Suprapubic skin (tissue), 4 donors: Measurements from ENCODE around the gene IFT81. TPM values are rescaled to one million over a fixed set of nuclear protein-coding genes. Genes with fewer than 3 reads are reported as not detected.

Source experiments
- DNase-seq, 2 donors: peaks; one replicate each; pipeline ENCODE4 v3.0.0-alpha.2; 2019; ENCODE audit warnings: low spot score in 2 of 2
- H3K27ac ChIP-seq: fragments of 200-600 bp; sonication (generic); one replicate; pipeline ENCODE4 v1.5.1; 2019
- H3K27me3 ChIP-seq: fragments of 200-600 bp; sonication (generic); one replicate; pipeline ENCODE4 v1.5.1; 2019
- H3K36me3 ChIP-seq: fragments of 200-600 bp; sonication (generic); one replicate; pipeline ENCODE4 v1.5.1; 2019
- H3K4me1 ChIP-seq: fragments of 200-600 bp; sonication (generic); one replicate; pipeline ENCODE4 v1.5.1; 2019
- H3K4me3 ChIP-seq: fragments of 200-600 bp; sonication (generic); one replicate; pipeline ENCODE4 v1.5.1; 2019; ENCODE audit warnings: mild to moderate bottlenecking
- H3K9me3 ChIP-seq: fragments of 200-600 bp; sonication (generic); one replicate; pipeline ENCODE4 v1.5.1; 2019
- EP300 ChIP-seq: sonication (generic); formaldehyde crosslinking; IDR thresholded peaks from one replicate; pipeline ENCODE4 v1.6.1; 2017; ENCODE audit warnings: antibody characterized with exemption
- POLR2A ChIP-seq, 2 donors: fragments of 450-650 bp; IDR thresholded peaks; one replicate each; pipeline ENCODE4 v1.6.1; 2017; ENCODE audit warnings: antibody characterized with exemption in 2 of 2, mild to moderate bottlenecking in 2 of 2, moderate library complexity in 2 of 2
- POLR2AphosphoS5 ChIP-seq, 3 donors: sonication (generic); formaldehyde crosslinking; IDR thresholded peaks; one replicate each; pipeline ENCODE4 v1.6.1; 2017; ENCODE audit warnings: antibody characterized with exemption in 3 of 3
- WGBS: methylation state at CpG from one replicate; pipeline ENCODE4 v1.1.5; 2018; 5-methylcytosine and 5-hydroxymethylcytosine counted together
- total RNA-seq, 4 donors: library from RNA; depleted of rRNA; stranded (reverse); fragments of >200 nt; gene quantifications; one replicate each; pipeline ENCODE4 v1.1.0, GENCODE V29; 2016
- TF ChIP-seq, protein P1 (sequence below), 2 donors: fragments of 200-600 bp in 1 of 2; fragments of 450-650 bp in 1 of 2; sonication (generic) in 1 of 2; IDR thresholded peaks; one replicate each; pipeline ENCODE4 v1.5.1; 2016 to 2019; ENCODE audit warnings: antibody characterized with exemption in 2 of 2, mild to moderate bottlenecking in 1 of 2, moderate library complexity in 1 of 2

IFT81 gene
- total RNA-seq, 4 donors from 2014 or later = 4.8 to 15.5 (median 5.3) TPM

DNA sequence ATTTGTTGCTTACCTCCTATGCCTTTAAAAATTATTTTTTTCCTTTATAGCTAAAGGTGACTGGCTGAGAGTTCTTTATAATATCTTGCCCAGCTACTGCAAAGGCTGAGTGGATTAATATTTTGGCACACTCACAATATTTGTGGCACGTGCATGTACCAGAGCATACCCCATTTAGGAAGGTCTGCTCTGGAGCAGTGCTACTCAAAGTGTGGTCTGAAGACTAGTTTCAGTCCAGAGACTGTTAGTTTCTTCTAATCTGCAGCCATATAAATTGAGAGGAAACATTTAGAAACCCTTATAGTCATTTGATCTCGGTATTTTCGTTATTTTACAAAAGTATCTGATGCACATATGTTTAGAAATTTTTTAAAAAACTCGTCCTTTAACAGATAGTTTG lies 51.0 kb downstream of the IFT81 start:
- Histone ChIP-seq H3K4me3 (no peak overlapping the region), H3K36me3 (no peaks in the 10 kb centered on the region), H3K27me3 (no peaks in the 10 kb centered on the region), H3K4me1 (no peaks in the 10 kb centered on the region), H3K9me3 (no peaks in the 10 kb centered on the region), H3K27ac (no peak overlapping the region)
- TF ChIP-seq POLR2AphosphoS5 (IDR thresholded peaks at IDR 0.05) (no peak), EP300 (no peak), POLR2A (IDR thresholded peaks at IDR 0.05) (no peak)
- TF ChIP-seq, protein P1, sequence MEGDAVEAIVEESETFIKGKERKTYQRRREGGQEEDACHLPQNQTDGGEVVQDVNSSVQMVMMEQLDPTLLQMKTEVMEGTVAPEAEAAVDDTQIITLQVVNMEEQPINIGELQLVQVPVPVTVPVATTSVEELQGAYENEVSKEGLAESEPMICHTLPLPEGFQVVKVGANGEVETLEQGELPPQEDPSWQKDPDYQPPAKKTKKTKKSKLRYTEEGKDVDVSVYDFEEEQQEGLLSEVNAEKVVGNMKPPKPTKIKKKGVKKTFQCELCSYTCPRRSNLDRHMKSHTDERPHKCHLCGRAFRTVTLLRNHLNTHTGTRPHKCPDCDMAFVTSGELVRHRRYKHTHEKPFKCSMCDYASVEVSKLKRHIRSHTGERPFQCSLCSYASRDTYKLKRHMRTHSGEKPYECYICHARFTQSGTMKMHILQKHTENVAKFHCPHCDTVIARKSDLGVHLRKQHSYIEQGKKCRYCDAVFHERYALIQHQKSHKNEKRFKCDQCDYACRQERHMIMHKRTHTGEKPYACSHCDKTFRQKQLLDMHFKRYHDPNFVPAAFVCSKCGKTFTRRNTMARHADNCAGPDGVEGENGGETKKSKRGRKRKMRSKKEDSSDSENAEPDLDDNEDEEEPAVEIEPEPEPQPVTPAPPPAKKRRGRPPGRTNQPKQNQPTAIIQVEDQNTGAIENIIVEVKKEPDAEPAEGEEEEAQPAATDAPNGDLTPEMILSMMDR (IDR thresholded peaks at IDR 0.05) = no peak
- no peak for DNase-seq
- WGBS = 86% methylated on average over 4 of the region's 4 CpGs

DNA sequence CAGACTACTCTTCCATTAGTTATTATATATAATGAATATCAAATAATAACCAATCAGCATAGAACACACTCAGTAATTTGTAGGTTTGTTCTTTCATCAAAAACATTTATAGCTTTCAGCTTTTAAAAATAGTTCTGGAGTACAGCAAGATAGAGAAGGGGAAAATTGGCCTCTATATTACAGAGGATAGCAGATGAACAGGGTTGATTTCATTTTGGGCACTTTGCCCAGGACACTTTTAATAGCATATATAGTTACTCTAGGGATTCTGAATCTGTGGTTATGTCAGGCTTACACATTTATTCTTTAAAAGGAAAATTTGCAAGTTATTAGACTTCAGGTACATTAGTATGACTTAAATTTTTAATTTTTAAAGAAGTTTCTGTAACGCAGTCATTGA lies 52.6 kb downstream of the IFT81 start:
- Histone ChIP-seq H3K27ac (no peak overlapping the region), H3K36me3 (peaks cover 2% of the 10 kb centered on the region), H3K4me1 (no peaks in the 10 kb centered on the region), H3K9me3 (no peaks in the 10 kb centered on the region), H3K27me3 (no peaks in the 10 kb centered on the region), H3K4me3 (no peak overlapping the region)
- TF ChIP-seq EP300 (no peak), POLR2A (IDR thresholded peaks at IDR 0.05) (no peak), POLR2AphosphoS5 (IDR thresholded peaks at IDR 0.05) (no peak)
- TF ChIP-seq, protein P1 (IDR thresholded peaks at IDR 0.05) = no peak
- WGBS = 95% methylated on average over 1 of the region's 1 CpG
- no peak for DNase-seq

DNA sequence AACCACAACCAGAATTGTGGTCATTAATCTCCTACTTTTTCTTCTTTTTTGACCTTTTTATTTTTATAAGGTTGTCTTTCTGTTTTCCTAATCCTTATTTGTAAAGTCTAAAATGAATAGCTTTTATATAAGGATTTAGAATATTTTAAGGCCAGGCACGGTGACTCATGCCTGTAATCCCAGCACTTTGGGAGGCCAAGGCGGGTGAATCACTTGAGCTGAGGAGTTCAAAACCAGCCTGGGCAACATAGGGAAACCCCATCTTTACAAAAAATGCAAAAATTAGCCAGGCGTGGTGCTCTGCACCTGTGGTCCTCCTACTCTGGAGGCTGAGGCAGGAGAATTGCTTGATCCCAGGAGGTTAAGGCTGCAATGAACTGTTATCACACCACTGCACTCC lies 55.1 kb downstream of the IFT81 start:
- H3K9me3 ChIP-seq = peaks cover under 1% of the 10 kb centered on the region
- TF ChIP-seq, protein P1 (IDR thresholded peaks at IDR 0.05) = no peak
- TF ChIP-seq EP300 (no peak), POLR2AphosphoS5 (IDR thresholded peaks at IDR 0.05) (no peak), POLR2A (IDR thresholded peaks at IDR 0.05) (no peak)
- WGBS = 80% methylated on average over 3 of the region's 3 CpGs
- no peak overlapping the region for H3K4me3 ChIP-seq
- no peak overlapping the region for H3K27ac ChIP-seq
- no peak for DNase-seq
- no peaks in the 10 kb centered on the region for H3K4me1 ChIP-seq
- peaks cover 20% of the 10 kb centered on the region for H3K36me3 ChIP-seq
- H3K27me3 ChIP-seq = no peaks in the 10 kb centered on the region

DNA sequence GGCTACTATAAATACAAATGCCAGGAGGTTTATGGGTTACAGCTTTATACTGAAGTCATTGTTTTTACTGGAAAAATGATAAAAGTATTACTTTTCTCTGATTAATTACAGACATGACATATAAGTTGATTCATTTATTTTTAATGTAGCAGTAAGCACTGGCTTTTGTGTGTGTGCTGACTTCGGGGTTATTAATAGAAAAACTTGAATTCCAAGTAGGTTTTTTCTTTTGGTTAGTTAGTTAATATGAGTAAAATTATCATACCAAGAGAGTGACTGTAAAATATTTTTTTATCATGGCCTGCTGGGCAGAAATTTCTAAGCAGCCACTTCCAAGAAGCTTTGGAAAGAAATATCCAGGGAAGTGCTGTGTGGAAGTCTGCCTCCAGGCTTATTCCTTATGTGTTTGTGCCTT lies 56.4 kb downstream of the IFT81 start:
- TF ChIP-seq POLR2A (IDR thresholded peaks at IDR 0.05) = no peak
- no peak for TF ChIP-seq EP300
- TF ChIP-seq POLR2AphosphoS5 (IDR thresholded peaks at IDR 0.05) = no peak
- TF ChIP-seq, protein P1 (IDR thresholded peaks at IDR 0.05) = no peak
- 55% methylated on average over 1 of the region's 1 CpG for WGBS
- H3K27ac ChIP-seq = no peak overlapping the region

DNA sequence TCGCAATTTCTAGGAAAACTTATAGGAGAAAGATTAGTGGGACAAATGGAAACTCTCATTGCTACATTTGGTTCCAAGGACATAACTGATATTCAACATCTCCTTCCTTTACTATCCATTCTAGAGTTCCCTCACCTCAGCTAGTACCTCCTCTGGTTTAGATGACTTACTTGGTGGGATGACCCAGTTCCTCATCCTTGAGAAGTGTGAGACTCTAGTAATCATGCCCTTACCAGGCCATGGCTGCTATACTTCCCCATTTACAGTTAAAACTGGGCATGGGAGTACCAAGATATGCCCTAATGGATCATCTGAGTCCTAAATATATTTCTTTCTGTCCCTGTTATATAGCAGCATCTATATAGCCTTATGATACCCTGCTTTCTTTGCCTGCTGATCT lies 58.1 kb downstream of the IFT81 start:
- no peak overlapping the region for H3K27ac ChIP-seq
- no peak for DNase-seq
- H3K36me3 ChIP-seq = peaks cover 31% of the 10 kb centered on the region
- no peak for TF ChIP-seq EP300
- TF ChIP-seq POLR2A (IDR thresholded peaks at IDR 0.05) = no peak
- TF ChIP-seq POLR2AphosphoS5 (IDR thresholded peaks at IDR 0.05) = no peak
- TF ChIP-seq, protein P1 (IDR thresholded peaks at IDR 0.05) = no peak
- peaks cover 21% of the 10 kb centered on the region for H3K9me3 ChIP-seq
- WGBS = 100% methylated on average over 1 of the region's 1 CpG
- H3K27me3 ChIP-seq = no peaks in the 10 kb centered on the region
- no peak overlapping the region for H3K4me3 ChIP-seq
- H3K4me1 ChIP-seq = no peaks in the 10 kb centered on the region

More for the DNA sequence above, 56.4 kb downstream of the IFT81 start:
- no peak for DNase-seq
- H3K9me3 ChIP-seq = peaks cover 9% of the 10 kb centered on the region
- no peaks in the 10 kb centered on the region for H3K27me3 ChIP-seq
- no peak overlapping the region for H3K4me3 ChIP-seq
- H3K4me1 ChIP-seq = no peaks in the 10 kb centered on the region
- H3K36me3 ChIP-seq = peaks cover 28% of the 10 kb centered on the region
